ENCODE data around the gene CBX6.

CBX6 gene

GRCh38 chr22:38840129-38840528 lies 31.9 kb downstream of the CBX6 start:
- DNase-seq: no peak

GRCh38 chr22:38839686-38840085 lies 32.3 kb downstream of the CBX6 start:
- DNase-seq: no peak

- DNase-seq: no peak
Observed at GRCh38 chr22:38837414-38837928, 34.5 kb downstream of the CBX6 start.

GRCh38 chr22:38835888-38836301 lies 36.1 kb downstream of the CBX6 start:
- DNase-seq: no peak

GRCh38 chr22:38834991-38835390 lies 37.0 kb downstream of the CBX6 start:
- no peak for DNase-seq

- DNase-seq: no peak
Observed at GRCh38 chr22:38834215-38834953, 37.6 kb downstream of the CBX6 start.

GRCh38 chr22:38833061-38833460 lies 39.0 kb downstream of the CBX6 start:
- no peak for DNase-seq

GRCh38 chr22:38832005-38832978 lies 39.7 kb downstream of the CBX6 start:
- DNase-seq: no peak

- DNase-seq: no peak
Observed at GRCh38 chr22:38831166-38831945, 40.7 kb downstream of the CBX6 start.

- no peak for DNase-seq
Observed at GRCh38 chr22:38830845-38831108, 41.2 kb downstream of the CBX6 start.

- no peak for DNase-seq
Observed at GRCh38 chr22:38830026-38830844, 41.8 kb downstream of the CBX6 start.

GRCh38 chr22:38829485-38829884 lies 42.5 kb downstream of the CBX6 start:
- DNase-seq: no peak

GRCh38 chr22:38828616-38829205 lies 43.3 kb downstream of the CBX6 start:
- DNase-seq: no peak

- no peak for DNase-seq
Observed at GRCh38 chr22:38828191-38828590, 43.8 kb downstream of the CBX6 start.

GRCh38 chr22:38827510-38827909 lies 44.5 kb downstream of the CBX6 start:
- no peak for DNase-seq

- no peak for DNase-seq
Observed at GRCh38 chr22:38826801-38827200, 45.2 kb downstream of the CBX6 start.

GRCh38 chr22:38826386-38826785 lies 45.6 kb downstream of the CBX6 start:
- no peak for DNase-seq

GRCh38 chr22:38824585-38824984 lies 47.4 kb downstream of the CBX6 start:
- DNase-seq: peak in 1 of 5 experiments; percentile 56

- no peak for DNase-seq
Observed at GRCh38 chr22:38823637-38824036, 48.4 kb downstream of the CBX6 start.

- DNase-seq: no peak
Observed at GRCh38 chr22:38823076-38823475, 48.9 kb downstream of the CBX6 start.

GRCh38 chr22:38820020-38820419 lies 52.0 kb downstream of the CBX6 start:
- no peak for DNase-seq

All from T-helper 2 cell (primary cell).